Kasumi-1 (cell line): ENCODE results near the gene TCF7L1.
"Not testable (repeated sequence)": the region's sequence is repeated elsewhere in the genome, so short reads cannot be mapped to it uniquely, and the experiment has no call there.

Experiments
- DNase-seq, 2 experiments: peaks; one replicate each; lab custom pipeline; 2025; lab: John Stamatoyannopoulos, UW

Gene TCF7L1

GRCh38 chr2:85133751-85134254, 611 bp downstream of the TCF7L1 start:
- no peak for DNase-seq

GRCh38 chr2:85134255-85134895, 1.2 kb downstream of the TCF7L1 start:
- DNase-seq: no peak

- DNase-seq: no peak
Observed at GRCh38 chr2:85134896-85135659, 1.9 kb downstream of the TCF7L1 start.

- DNase-seq: no peak
Observed at GRCh38 chr2:85135660-85135914, 2.4 kb downstream of the TCF7L1 start.

GRCh38 chr2:85137156-85137555, 4.0 kb downstream of the TCF7L1 start:
- DNase-seq: no peak

GRCh38 chr2:85143463-85144082, 10.4 kb downstream of the TCF7L1 start:
- no peak for DNase-seq

GRCh38 chr2:85145116-85145820, 12.1 kb downstream of the TCF7L1 start:
- DNase-seq: no peak

GRCh38 chr2:85148190-85148589, 15.0 kb downstream of the TCF7L1 start:
- DNase-seq: no peak

- no peak for DNase-seq
Observed at GRCh38 chr2:85151026-85151425, 17.8 kb downstream of the TCF7L1 start.

GRCh38 chr2:85152895-85153294, 19.7 kb downstream of the TCF7L1 start:
- no peak for DNase-seq

GRCh38 chr2:85154048-85154753, 21.0 kb downstream of the TCF7L1 start:
- DNase-seq: no peak

- DNase-seq: not testable (repeated sequence)
Observed at GRCh38 chr2:85155082-85155481, 21.9 kb downstream of the TCF7L1 start.

- DNase-seq: no peak
Observed at GRCh38 chr2:85156153-85156552, 23.0 kb downstream of the TCF7L1 start.

GRCh38 chr2:85156619-85157018, 23.4 kb downstream of the TCF7L1 start:
- no peak for DNase-seq

- DNase-seq: no peak
Observed at GRCh38 chr2:85157345-85157744, 24.2 kb downstream of the TCF7L1 start.

GRCh38 chr2:85158559-85159273, 25.5 kb downstream of the TCF7L1 start:
- DNase-seq: no peak

- no peak for DNase-seq
Observed at GRCh38 chr2:85159589-85159988, 26.4 kb downstream of the TCF7L1 start.

GRCh38 chr2:85160966-85161960, 28.1 kb downstream of the TCF7L1 start:
- DNase-seq: no peak

- DNase-seq: no peak
Observed at GRCh38 chr2:85162746-85163301, 29.6 kb downstream of the TCF7L1 start.

- DNase-seq: no peak
Observed at GRCh38 chr2:85163675-85164074, 30.5 kb downstream of the TCF7L1 start.
